GM06990 (cell line): ENCODE results near the gene DTX3.

ENCODE experiments used
- DNase-seq: peaks from one replicate; pipeline ENCODE4 v3.0.0-alpha.2; 2011; ENCODE audit not compliant: insufficient read length; ENCODE audit errors: extremely low read depth
- H3K27me3 ChIP-seq: replicated peaks from 2 replicates; pipeline ENCODE4 v1.6.0; 2011; ENCODE audit warnings: low read length; ENCODE audit not compliant: control insufficient read depth, insufficient read depth
- H3K36me3 ChIP-seq: 2 replicates; pipeline ENCODE4 v1.5.1; 2011; ENCODE audit warnings: low read length; ENCODE audit not compliant: control insufficient read depth, insufficient read depth
- H3K4me3 ChIP-seq: replicated peaks from 2 replicates; pipeline ENCODE4 v1.5.1; 2011; ENCODE audit warnings: low read depth, mild to moderate bottlenecking, control low read depth, low read length
- CTCF ChIP-seq: IDR thresholded peaks from 2 replicates; pipeline ENCODE4 v1.5.1; 2011; ENCODE audit warnings: low read length, control low read depth, mild to moderate bottlenecking, inconsistent platforms; ENCODE audit not compliant: insufficient read depth, poor library complexity, severe bottlenecking

The DTX3 gene

GRCh38 chr12:57580466-57580795, 24.2 kb upstream of the DTX3 start:
- Histone ChIP-seq H3K4me3 (no peak overlapping the region), H3K27me3 (no peaks in the 10 kb centered on the region; the same call in 1 of the 2 replicates), H3K36me3 (no peaks in the 10 kb centered on the region)
- TF ChIP-seq CTCF = no peak
- DNase-seq = no peak

- H3K27me3 ChIP-seq = no peaks in the 10 kb centered on the region; the same call in 1 of the 2 replicates
- TF ChIP-seq CTCF = no peak
- no peak overlapping the region for H3K4me3 ChIP-seq
- H3K36me3 ChIP-seq = no peaks in the 10 kb centered on the region
- DNase-seq = no peak
Measured at GRCh38 chr12:57581802-57582201, 22.8 kb upstream of the DTX3 start.

GRCh38 chr12:57582440-57582839, 22.2 kb upstream of the DTX3 start:
- no peak for TF ChIP-seq CTCF
- no peak for DNase-seq
- Histone ChIP-seq H3K27me3 (no peaks in the 10 kb centered on the region; the same call in 1 of the 2 replicates), H3K4me3 (no peak overlapping the region), H3K36me3 (no peaks in the 10 kb centered on the region)

GRCh38 chr12:57583008-57583831, 21.4 kb upstream of the DTX3 start:
- no peaks in the 10 kb centered on the region; the same call in 1 of the 2 replicates for H3K27me3 ChIP-seq
- no peak overlapping the region for H3K4me3 ChIP-seq
- H3K36me3 ChIP-seq = no peaks in the 10 kb centered on the region
- peak; percentile 93 for TF ChIP-seq CTCF
- DNase-seq = peak; percentile 24

- no peaks in the 10 kb centered on the region; the same call in 1 of the 2 replicates for H3K27me3 ChIP-seq
- no peak for TF ChIP-seq CTCF
- DNase-seq = no peak
- H3K36me3 ChIP-seq = no peaks in the 10 kb centered on the region
- no peak overlapping the region for H3K4me3 ChIP-seq
Measured at GRCh38 chr12:57584050-57584449, 20.6 kb upstream of the DTX3 start.
